HG02981 (cell line): ENCODE data around the gene NPC1.
"Not testable (repeated sequence)": the region's sequence is repeated elsewhere in the genome, so short reads cannot be mapped to it uniquely, and the experiment has no call there.

Experiments
- ATAC-seq: cut with Tn5 transposase; IDR thresholded peaks from one replicate; pipeline ENCODE4 v1.9.1; 2021; ENCODE audit warnings: mild to moderate bottlenecking, moderate library complexity; ENCODE audit not compliant: unreplicated experiment

Gene NPC1

GRCh38 chr18:23498117-23498516 lies 88.2 kb downstream of the NPC1 start:
- no peak for ATAC-seq

- ATAC-seq: no peak
Observed at GRCh38 chr18:23495723-23496440, 90.4 kb downstream of the NPC1 start.

- ATAC-seq: no peak
Observed at GRCh38 chr18:23494992-23495391, 91.3 kb downstream of the NPC1 start.

- no peak for ATAC-seq
Observed at GRCh38 chr18:23493654-23494053, 92.7 kb downstream of the NPC1 start.

GRCh38 chr18:23489586-23489985 lies 96.7 kb downstream of the NPC1 start:
- not testable (repeated sequence) for ATAC-seq

GRCh38 chr18:23487738-23488570 lies 98.4 kb downstream of the NPC1 start:
- ATAC-seq: no peak

GRCh38 chr18:23485386-23485785 lies 100.9 kb downstream of the NPC1 start:
- ATAC-seq: no peak

GRCh38 chr18:23484561-23485182 lies 101.6 kb downstream of the NPC1 start:
- no peak for ATAC-seq
